Measurements from ENCODE around the gene C15orf39. TPM values are rescaled to one million over a fixed set of nuclear protein-coding genes. Genes with fewer than 3 reads are reported as not detected.
A peak's percentile ranks its signal among the peaks of the same experiment; 100 is the strongest.
"Not testable (repeated sequence)": the region's sequence is repeated elsewhere in the genome, so short reads cannot be mapped to it uniquely, and the experiment has no call there.

The C15orf39 gene
- total RNA-seq, 1 donor from 2014 or later: 14.8 TPM

DNA sequence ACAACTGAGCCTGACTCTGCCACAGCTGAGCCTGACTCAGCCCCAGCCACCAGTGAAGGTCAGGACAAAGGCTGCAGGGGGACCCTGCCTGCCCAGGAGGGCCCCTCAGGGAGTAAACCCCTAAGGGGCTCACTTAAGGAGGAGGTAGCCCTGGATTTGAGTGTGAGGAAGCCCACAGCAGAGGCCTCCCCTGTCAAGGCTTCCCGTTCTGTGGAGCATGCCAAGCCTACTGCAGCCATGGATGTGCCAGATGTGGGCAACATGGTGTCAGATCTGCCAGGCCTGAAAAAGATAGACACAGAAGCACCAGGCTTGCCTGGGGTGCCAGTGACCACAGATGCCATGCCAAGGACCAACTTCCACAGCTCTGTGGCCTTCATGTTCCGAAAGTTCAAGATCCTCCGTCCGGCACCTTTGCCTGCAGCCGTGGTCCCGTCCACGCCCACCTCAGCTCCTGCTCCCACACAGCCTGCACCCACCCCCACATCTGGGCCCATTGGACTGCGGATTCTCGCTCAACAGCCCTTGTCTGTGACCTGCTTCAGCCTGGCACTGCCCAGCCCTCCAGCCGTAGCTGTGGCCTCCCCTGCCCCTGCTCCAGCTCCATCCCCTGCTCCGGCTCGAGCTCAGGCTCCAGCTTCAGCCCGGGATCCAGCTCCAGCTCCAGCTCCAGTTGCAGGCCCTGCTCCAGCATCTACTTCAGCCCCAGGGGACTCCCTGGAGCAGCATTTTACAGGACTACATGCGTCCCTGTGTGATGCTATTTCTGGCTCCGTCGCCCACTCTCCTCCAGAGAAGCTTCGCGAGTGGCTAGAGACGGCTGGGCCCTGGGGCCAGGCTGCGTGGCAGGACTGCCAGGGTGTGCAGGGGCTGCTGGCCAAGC, 6.2 kb downstream of the C15orf39 start:
- ATAC-seq: no peak
- DNase-seq: peak; percentile 44
- intact Hi-C loops (cut with micrococcal nuclease): no loop called here

DNA sequence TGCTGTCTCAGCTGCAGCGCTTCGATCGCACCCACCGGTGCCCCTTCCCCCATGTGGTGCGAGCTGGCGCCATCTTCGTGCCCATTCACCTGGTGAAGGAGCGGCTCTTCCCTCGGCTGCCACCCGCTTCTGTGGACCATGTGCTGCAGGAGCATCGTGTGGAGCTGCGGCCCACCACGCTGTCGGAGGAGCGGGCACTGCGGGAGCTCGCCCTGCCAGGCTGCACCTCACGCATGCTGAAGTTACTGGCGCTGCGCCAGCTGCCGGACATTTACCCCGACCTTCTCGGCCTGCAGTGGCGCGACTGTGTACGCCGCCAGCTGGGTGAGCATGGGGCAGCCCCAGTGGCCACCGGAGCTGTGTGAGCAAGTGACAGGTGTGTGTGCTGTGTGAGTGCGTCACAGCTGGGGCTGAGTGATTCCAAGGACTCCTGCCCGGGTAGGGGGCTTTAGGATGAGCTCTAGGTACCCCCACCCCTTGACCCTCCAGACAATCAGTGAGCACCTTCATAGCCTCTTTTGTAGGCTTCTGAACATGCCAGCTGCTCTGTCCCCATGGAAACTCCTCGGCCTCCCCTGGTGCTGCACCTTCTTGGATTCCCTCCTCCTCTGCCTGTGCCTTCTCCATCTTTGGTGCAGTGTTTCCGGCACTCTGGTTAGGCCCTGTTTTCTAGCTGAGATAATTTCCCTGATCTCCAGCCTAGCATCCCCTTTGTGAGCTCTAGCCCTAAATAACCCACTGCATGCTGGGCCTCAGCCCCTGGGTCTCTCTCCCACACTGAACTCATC, 7.0 kb downstream of the C15orf39 start:
- peak; percentile 65 for DNase-seq
- intact Hi-C loops (cut with micrococcal nuclease): no loop called here

DNA sequence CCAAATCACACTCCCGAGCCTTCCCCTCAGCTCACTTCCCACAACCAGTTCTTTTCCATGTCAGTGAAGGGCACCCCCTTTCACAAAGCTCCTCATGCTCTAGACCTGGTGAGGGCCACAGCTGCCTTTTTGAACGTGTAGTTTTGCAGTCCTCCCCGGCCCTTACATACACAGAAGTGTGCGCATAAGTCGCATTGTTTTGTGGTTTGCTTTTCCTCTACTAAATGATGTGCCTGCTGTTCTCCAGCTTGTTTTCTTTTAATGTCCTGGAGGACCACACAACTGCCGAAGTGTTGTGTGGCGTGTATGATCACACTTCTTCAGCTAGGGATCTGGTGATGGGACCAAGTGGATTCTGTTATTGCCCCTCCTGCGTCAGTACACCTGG, 7.6 kb downstream of the C15orf39 start:
- intact Hi-C loops (cut with micrococcal nuclease): no loop called here

More for the DNA sequence above, 7.0 kb downstream of the C15orf39 start:
- no peak for ATAC-seq

DNA sequence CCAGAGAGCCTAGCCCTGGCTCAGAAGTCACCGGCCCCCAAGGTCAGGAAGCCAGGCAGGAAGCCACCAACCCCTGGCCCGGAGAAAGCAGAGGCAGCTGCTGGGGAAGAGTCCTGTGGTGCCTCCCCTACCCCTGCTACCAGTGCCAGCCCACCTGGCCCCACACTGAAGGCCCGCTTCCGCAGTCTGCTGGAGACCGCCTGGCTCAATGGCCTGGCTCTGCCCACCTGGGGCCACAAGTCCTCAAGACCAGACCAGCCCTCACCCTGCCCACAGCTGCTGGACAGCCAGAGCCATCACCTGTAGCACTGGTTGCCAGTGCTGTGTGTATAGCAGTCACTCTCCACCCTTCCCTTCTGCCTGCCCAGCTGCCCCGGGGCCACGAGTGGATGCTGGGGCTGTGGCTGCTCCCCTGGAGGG, 9.1 kb downstream of the C15orf39 start:
- DNase-seq (no peak), ATAC-seq (no peak)
- intact Hi-C loops (cut with micrococcal nuclease): no loop called here

More for the DNA sequence above, 7.6 kb downstream of the C15orf39 start:
- DNase-seq (no peak), ATAC-seq (no peak)

DNA sequence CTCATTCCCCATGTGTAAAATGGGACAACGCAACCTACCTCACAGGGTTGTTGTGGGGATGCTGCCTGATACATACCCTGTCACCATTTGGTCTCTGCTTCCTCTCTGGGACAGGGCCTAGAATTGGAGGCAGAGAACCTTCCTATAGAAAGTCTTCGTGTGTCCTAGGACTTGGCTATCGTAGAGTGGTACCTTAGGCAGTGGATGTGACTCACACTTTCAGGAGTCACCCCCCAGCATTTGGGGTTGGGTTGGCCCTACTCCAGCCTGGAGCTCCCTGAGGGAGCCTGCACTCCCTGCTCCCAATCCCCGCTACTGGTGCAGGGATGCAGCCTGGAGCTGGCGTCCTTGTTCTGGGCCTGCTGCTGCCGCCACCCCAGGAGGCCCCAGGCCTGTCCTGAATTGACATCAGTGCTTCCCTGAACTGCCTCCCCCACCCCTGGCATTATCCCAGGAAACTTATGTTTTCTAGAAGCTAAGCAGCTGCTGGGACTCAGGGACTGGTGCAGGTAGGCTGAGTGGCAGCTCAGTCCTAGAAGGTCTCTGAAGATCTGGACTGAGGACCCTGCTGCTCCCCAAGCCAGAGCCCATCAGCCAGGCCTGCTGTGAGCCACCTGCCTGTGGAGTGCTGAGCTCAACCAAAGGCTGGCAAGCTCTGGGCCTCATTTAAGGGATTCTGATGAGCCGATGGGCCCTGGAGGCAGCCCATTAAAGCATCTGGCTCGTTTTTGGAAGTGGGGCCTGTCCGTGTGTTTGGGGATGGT, 9.9 kb downstream of the C15orf39 start:
- peak; percentile 13 for ATAC-seq
- DNase-seq: peak; percentile 40
- intact Hi-C loops (cut with micrococcal nuclease): no loop called here

DNA sequence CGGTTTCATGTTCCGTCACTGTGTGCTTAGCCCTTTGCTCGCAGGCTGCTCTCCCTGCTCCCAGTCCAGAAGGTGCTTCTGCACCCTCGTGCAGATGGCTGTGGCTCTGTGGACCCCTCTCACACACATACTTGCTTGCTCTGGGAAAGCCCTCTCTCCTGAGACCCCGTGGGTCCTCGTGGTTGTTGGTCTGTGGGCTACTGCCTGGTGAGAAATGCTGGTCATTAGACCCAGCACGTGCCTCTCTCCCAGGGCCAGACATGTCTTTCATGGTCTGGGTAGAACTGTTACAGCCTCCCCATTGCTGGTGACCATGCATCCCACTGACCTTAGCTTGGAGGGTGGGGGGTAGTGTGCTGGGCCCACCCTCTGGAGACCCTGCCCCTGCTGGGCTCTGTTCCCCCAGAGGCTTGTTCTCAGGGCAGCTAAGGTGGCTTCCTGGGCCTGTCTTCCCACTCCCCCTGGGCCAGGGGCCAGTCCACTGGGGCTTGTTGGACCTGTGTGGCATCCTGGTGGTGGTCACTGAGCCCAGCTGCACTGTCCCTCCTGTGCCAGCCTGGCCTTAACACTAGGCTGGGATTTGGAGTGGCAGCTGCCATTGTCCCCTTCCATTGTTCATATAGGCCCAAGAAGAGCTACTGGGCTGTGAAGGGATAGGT, 10.6 kb downstream of the C15orf39 start:
- ATAC-seq (no peak), DNase-seq (no peak)
- intact Hi-C loops (cut with micrococcal nuclease): no loop called here

DNA sequence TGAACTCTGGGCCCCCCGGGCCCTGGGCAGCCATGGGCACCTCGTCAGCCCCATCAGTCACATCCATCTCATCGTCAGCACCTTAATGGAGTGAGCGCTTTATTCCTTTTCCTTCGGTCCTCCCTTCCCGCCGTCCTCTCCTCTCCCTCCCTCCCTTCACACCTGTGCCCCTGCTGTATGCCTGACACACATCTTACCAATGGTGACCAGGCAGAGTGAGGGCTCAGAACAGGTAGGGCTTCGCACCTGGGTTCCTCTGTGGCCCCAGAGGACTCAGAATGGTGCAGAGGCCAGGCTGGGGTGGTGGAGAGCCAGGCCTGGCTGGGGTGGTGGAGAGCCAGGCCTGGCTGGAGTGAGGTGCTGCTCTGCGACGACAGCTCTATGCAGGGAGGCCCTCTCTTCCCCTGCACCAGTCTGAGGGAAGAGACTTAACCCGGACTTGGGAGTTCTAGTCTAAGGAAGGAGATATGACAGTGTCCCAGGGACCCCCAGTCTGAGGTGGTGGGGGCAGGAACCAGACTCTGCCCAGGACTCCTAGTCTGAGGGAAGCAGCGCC, 11.6 kb downstream of the C15orf39 start:
- DNase-seq (no peak), ATAC-seq (no peak)
- intact Hi-C loops (cut with micrococcal nuclease): no loop called here

DNA sequence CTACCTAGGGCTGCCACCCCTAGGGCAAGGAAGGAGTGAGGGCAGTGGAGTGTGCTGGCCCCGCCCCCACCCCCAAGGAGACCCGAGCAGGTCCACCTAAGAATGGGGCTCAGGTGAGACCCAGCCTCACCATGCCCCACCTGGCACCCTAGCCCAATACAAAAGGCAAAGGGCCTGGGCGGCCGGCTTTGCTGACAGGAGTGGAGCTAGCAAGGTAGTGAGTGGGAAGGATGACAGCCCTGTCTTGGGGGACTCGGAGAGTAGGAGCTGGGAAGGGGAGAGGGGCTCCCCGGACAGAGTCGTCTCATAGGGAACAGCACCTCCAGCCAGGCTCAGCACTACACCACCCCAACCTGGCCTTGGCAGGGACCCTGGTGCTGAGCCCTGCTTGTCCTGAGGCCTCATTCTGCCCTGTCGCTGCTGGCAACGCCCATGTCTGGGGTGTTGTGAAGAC, 12.1 kb downstream of the C15orf39 start:
- ATAC-seq: no peak
- no peak for DNase-seq
- intact Hi-C loops (cut with micrococcal nuclease): no loop called here

DNA sequence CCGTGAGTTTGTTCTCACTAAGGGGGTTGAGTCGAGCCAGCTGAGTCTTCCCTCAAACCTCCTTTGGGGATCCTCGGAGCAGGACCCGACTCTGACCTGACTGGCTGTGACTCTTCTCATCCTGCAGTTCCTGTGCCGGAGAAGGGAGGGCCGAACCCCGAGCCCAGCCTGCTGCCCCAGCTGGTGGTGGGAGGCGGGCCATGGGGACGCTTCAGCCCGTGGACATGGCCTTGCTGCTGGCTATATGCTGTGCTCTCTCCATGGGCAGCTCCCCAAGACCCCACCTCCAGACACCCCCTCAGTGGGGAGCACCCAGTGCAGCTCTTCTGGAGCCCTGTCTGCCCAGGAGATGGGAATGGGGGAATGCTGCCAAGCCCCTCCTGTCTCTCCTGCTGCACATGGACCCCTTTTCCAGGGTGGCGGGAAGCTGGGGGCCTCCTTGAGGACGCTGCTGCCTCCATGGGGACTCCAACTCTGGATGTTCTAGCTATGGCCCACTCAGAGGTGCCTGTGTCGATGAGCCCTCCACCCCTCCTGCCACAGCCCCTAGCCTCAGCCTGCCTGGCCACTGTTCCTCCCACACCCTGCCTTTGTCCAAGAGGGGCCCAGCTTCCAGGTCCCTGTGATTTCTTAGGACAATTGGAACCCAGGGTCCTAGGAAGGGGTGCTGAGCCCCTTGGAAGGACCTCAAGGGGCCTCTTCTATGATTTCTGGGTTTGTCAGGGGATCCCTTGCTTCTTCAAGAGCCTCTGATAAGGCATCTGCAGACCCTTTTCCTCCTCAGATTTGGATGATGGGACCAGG, 12.8 kb downstream of the C15orf39 start:
- no peak for ATAC-seq
- intact Hi-C loops (cut with micrococcal nuclease): no loop called here

DNA sequence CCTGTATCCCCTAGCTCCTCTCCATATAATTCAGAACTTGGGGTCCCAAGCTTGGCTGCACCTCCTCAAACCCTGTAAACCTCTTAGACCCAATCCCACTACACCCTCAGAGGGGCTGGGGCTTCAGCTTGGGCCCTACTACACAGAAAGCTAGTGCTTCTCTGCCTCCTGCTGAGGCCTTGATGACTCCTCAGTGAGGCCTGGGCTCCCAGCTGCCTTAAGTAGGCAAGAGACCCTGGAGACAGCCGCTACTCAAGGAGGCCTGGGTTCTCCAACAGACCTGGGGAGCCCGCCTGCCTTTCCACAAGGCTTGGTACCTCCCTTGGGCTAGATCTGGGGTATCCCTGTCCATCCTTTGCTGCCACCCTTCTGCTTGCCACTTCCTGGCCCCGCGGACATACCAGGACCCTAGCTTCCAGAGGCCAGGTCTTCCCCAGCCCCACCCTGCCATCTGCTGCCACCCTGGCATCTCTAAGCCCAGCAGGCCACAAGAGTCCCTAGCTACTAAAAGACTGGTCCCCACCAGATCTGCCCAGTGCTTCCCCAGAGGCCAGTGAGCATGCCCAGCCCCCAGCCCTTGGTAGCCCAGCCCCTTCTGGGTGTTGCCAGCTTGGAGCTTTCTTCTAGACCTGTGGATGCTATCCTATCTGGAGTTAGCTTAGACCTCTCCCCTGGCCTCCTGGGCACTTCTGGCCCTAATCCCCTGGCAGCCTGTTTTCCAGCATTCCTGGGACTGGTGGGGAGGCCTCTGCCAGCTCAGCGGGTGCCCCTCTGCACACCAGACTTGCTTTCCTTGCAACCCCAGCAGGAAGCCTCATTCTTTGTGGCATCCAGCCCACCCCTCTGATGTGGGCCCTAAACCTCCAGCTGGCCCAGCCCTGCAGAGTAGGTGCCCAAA, 13.7 kb downstream of the C15orf39 start:
- ATAC-seq: peak; percentile 3
- no peak for DNase-seq
- intact Hi-C loops (cut with micrococcal nuclease): no loop called here

More for the DNA sequence above, 12.8 kb downstream of the C15orf39 start:
- no peak for DNase-seq

DNA sequence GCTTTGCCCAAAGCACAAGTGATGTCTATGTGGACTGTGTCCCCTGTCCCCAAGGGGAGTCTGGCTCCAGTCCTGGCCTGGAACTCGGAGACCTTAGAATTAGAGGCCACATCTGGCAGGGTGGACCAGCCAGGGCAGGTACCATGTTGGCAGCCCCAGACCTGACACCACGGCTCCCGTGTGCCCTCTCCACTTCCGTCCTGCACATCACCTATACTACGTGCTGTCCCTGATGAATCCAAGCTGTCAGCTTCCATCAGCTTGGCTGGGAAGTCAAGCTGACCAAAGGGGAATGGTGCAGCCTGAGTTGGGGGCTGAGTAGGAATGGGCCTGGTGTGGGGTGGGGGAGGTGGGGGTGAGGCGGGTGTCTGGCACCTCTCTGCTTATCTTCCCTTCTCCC, 15.3 kb downstream of the C15orf39 start:
- intact Hi-C loops (cut with micrococcal nuclease): no loop called here
- DNase-seq (no peak), ATAC-seq (no peak)

DNA sequence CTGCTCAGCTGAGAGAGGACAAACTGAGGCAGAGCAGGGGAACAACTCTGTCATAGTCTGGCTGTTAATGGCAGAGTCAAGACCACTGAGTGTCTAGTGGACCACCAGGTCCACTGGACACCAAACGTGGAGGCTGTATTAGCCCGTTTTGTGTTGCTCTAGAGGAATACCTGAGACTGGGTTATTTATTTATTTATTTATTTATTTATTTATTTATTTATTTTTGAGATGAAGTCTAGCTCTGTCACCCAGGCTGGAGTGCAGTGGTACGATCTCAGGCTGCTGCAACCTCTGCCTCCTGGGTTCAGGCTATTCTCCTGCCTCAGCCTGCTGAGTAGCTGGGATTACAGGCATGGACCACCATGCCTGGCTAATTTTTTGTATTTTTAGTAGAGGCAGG, 15.9 kb downstream of the C15orf39 start:
- intact Hi-C loops (cut with micrococcal nuclease); ATAC-seq; DNase-seq: not testable (repeated sequence)

DNA sequence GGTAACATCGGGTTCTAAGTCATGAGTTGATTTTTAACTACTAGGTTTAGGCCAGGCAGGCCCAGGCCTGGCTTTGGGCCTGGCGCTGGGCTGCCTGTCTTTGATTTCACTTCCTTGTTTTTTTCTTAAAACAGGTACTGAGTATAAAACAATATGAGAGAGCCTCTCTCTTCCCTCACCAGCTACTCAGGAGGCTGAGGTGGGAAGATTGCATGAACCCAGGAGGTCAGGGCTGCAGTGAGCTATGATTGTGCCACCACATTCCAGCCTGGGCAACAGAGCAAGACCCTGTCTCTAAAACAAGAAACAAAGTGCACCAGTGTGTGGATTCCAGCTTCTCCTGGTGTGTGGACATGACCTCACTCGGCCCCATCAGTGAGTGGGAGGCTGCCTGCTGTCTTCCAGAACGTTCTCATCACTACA, 17.8 kb downstream of the C15orf39 start:
- DNase-seq; intact Hi-C loops (cut with micrococcal nuclease); ATAC-seq: not testable (repeated sequence)

DNA sequence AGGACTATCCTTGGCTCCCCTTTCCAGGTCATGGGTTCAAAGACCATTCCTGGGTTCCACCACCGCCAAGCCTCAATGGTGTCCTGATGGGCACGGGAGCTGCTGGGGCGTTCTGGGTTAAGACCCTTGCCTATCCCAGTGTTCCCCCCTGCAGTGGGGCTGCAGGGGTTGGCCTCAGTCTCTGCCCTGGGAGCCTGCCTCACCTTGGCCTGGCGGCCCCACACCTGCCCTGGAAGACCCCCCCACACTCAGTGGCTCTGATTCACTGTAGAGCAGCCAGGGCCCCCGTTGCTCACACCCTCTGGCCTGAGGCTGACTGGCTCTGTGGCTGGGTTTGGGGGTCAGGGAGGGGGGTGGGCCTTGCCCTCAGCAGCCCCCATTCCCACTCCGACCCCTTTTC, 22.0 kb downstream of the C15orf39 start:
- intact Hi-C loops (cut with micrococcal nuclease): no loop called here
- DNase-seq (no peak), ATAC-seq (no peak)

DNA sequence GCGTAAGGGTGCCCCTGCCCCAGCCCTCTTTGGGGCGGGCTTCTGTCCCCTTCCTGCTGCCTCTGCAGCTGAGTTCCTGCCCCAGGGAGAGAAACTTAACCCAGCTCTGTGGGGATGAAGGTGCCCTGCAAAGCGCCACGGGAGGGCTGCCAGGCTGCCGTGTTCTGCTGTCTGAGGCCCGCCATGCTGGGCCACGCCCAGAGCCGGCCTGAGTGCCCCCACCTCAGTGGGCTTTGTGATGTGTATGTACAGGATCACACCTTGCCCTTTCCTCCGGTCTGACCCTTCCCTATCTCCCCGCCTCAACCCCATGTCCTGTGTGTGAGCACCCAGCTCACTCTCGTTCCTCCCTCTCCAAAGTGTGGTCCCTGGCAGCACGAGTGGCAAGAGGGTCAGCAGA, 22.6 kb downstream of the C15orf39 start:
- intact Hi-C loops (cut with micrococcal nuclease): no loop called here
- DNase-seq: no peak
- no peak for ATAC-seq

DNA sequence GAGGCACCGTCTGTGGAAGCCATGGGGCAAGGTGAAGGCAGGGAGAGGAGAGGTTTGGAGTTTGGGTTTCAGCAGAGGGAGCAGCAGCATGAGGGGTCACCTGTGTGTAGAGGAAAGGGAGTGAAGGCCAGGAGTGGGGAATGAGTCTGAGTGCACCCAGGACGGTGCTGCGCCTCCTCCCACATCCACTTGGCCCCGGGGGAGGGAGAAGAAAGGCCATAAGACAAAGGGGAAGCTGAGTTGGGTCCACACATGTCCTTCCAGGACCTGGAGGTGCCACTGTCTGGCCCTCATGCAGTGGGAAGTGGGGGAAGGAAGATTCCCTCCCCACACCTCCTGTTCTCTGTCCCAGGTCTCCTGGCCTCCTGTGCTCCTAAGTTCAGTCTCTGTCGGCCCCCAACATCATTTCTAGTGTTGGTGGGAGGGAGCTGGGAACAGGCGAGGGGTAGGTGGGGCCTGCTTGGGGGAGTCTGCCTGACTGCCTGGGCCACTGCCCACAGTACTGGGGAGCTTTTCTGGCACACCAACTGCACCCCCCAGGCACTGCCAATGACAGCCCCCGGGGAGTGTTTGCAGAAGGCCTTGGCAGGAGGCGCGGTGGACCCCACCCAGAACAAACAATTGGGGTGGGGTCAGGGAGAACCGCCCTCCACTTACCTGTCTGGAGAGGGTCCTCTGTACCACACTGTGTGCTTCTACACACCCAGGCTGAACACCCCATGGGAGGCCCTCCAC, 23.6 kb downstream of the C15orf39 start:
- ATAC-seq; intact Hi-C loops (cut with micrococcal nuclease); DNase-seq: not testable (repeated sequence)

All from left ventricle myocardium superior (tissue), 1 donor.